CD4-positive, alpha-beta T cell treated with Interleukin-4 for 4 hours (primary cell): ENCODE results near the gene NRBP1.
"Not testable (repeated sequence)": the region's sequence is repeated elsewhere in the genome, so short reads cannot be mapped to it uniquely, and the experiment has no call there.

ENCODE experiments used
- DNase-seq: peaks from one replicate; pipeline ENCODE4 v3.0.0-alpha.2; 2020

NRBP1 gene

DNA sequence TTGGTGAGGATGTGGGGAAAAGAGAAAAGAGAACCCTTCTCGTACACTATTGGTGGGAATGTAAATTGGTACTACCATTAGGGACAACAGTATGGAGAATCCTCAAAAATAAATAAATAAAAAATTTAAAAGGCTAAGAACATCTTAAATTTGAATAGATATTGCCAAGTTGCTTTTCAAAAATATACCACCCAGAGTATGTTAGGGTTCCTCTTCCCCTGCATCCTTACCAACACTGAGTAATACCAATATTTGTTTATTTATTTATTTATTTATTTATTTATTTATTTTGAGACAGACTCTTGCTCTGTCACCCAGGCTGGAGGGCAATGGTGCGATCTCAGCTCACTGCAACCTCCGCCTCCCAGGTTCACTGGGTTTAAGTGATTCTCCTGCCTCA lies 5.5 kb upstream of the NRBP1 start:
- DNase-seq: no peak

DNA sequence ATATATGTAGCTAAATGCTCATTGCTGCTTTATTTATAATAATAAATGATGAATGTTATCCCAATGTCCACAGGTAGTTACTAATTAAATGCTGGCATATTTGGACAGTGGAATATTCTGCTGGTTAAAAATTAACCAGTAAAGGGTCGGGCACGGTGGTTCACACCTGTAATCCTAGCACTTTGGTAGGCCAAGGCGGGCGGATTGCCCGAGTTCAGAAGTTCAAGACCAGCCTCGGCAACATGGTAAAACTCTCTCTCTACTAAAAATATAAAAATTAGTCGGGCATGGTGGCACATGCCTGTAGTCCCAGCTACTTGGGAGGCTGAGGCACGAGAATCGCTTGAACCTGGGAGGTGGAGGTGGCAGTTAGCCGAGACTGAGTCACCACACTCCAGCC lies 3.4 kb upstream of the NRBP1 start:
- DNase-seq: not testable (repeated sequence)

- DNase-seq: no peak
These were observed 593 bp upstream of the NRBP1 start for GRCh38 chr2:27427863-27428212.

GRCh38 chr2:27428978-27429541 lies 629 bp downstream of the NRBP1 start:
- DNase-seq: peak; percentile 66

DNA sequence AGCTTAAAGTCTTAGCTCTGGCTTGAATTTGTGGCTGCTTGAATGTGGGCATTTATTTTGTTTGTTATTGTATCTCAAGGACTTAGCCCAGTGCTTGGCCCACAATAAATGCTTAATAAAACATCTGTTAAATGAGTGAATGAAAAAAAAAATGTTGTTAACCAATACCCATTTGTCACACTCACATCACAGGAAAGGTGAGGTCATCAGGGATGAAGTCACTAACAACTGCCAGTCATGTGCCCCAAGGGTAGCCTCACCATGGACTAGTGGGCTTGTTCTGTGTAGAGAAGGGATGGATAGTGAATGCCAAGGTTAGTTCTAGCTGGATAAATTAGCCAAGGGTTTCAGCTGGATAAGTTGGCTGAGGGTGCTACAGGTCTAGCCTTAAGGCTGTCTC lies 3.0 kb downstream of the NRBP1 start:
- peak; percentile 57 for DNase-seq

DNA sequence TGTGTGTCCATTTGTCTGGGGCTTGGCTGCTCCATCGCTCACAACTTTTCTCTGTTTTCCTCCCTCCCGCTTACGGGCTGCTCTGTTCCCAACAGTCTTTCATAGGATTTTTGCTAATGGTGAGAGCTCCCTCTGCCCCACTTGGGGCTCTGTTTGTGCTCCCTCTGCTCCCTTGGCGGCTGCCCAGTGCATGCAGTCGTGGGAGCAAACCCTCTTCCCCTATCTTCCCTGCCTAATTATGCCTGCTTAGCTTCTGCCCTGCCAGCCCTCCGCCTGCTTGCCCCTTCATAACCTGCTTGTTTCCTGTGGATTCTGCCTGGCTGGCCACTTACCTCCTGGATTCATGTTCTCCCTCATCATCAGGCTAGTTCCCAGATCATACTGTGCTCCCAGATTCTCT lies 7.2 kb downstream of the NRBP1 start:
- no peak for DNase-seq

- DNase-seq: no peak
These were observed 12.9 kb downstream of the NRBP1 start for GRCh38 chr2:27441226-27441926.

DNA sequence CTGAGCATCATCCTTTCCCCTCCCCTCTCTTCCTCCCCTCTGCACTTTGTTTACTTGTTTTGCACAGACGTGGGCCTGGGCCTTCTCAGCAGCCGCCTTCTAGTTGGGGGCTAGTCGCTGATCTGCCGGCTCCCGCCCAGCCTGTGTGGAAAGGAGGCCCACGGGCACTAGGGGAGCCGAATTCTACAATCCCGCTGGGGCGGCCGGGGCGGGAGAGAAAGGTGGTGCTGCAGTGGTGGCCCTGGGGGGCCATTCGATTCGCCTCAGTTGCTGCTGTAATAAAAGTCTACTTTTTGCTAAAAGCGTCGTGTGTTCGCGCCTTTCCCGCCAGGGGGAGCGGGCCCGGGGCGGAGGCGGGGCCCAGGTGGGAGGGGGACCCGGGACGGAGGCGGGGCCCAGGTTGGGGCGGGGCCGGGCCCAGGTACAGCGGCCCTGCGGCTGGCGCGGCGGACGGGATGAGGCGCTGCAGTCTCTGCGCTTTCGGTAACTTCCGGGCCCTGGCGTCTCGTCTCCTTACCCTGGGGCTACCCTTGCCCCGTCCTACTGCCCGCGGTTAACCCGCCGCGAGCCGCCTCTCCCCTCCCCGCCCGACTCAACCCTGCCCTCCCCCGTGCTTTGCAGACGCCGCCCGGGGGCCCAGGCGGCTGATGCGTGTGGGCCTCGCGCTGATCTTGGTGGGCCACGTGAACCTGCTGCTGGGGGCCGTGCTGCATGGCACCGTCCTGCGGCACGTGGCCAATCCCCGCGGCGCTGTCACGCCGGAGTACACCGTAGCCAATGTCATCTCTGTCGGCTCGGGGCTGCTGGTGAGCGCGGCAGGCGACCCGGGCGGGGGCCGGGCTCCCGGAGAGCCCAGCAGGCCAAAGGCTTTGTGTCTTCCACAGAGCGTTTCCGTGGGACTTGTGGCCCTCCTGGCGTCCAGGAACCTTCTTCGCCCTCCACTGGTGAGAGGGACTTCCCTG lies 13.8 kb downstream of the NRBP1 start, which contains the start of gene KRTCAP3:
TSS of gene KRTCAP3 (plus strand) at position 424 of the 962 bp plus-strand sequence. CDS start at position 456, 32 bp downstream.
- DNase-seq: peak; percentile 55

- no peak for DNase-seq
These were observed 14.5 kb downstream of the NRBP1 start for GRCh38 chr2:27442920-27443282.

DNA sequence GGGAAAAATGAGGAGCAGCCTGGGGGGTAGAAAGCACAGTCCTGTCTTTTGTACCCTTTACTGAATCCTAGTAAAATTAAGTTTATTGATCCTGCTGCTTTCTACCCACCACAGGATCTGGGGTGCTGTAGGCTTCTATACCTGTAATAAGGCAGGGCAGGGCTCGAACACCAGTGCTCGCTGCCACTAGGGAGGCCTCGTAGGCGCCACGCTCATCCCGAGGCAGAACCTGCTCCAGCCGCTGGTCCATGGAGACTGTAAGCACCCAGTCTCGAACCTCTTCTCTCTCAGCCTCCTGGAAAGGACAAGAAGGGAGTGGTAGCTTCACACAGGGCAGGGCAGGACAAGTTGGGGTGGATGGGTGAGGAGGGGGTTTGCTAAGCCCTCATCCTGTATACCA lies 16.7 kb downstream of the NRBP1 start:
- no peak for DNase-seq

DNA sequence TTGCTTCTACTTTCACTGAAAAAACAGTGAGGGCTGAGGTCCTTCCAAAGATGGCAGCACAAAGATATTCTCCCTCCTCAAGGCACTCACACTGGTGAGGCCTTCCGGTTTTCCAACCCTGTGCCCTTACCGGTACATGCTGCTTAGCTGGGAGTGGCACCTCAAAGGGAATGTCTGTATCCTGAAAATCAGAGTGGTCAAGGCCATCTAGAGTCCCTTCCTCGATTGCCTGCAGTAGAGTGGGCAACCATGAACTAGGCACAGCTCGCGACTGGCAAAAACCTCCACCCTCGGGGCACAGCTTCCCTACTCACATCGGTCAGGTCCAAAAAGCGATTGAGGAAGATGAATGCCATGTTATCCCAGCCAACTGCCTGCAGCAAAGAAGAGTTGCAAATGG lies 17.2 kb downstream of the NRBP1 start:
- DNase-seq: no peak

GRCh38 chr2:27446057-27446456 lies 17.6 kb downstream of the NRBP1 start:
- DNase-seq: no peak

GRCh38 chr2:27448381-27448780 lies 19.9 kb downstream of the NRBP1 start:
- no peak for DNase-seq

DNA sequence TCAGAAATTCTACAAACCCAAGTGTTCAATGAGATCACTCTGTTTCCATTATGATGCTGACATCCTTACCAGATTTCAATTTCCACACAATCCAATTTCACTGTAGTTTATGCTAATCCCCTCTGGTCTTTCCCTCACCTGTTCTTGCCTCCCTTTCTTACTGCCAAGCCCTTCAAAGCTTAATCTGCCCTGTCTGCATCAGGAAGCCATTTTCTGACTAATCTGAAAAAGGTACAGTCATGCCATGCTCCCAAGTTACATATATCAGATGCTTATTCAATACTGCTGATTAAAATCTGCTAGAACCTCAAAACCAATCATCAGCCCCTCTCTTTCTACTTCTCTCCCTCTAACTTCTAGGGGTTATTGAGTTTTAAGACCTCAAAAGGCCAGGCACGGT lies 22.7 kb downstream of the NRBP1 start:
- no peak for DNase-seq

DNA sequence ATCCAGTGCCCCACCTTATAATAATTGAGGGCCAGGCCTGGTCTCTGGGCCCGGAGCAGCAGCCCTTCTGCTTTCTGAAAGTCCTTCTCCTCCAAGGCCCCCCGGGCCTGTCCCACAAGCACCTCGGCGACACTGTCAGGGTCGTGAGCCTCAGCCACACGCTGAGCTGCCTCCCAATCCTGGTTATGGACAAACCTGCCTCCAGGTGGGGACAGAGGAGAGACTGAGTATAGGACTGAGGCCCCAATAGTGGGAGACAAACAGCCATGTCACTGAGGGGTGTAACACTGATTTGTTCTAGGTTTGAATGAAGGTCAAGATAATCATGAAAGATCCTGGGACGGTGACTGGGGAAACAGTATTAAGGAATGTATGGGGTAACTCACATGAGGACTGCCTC lies 25.5 kb downstream of the NRBP1 start:
- DNase-seq: no peak

- DNase-seq: no peak
These were observed 32.7 kb downstream of the NRBP1 start for GRCh38 chr2:27461118-27461517.

GRCh38 chr2:27464443-27464842 lies 36.0 kb downstream of the NRBP1 start:
- no peak for DNase-seq

DNA sequence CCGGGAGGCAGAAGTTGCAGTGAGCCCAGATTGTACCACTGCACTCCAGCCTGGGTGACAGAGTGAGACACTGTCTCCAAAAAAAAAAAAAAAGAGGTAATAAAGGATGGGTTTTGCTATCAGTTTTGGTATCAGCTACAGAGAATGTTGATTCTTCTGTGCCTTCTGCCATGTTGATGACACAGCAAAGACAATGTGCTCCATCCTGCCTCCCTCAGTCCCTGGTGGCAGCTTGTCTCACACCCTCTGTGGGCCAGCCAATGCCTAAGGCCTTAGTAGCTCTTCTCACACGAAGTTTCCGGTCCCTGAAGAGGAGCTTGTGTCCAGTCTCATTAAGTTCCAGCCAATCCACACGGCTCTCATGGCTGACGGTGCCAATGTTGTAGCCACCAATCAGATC lies 43.5 kb downstream of the NRBP1 start:
- no peak for DNase-seq

DNA sequence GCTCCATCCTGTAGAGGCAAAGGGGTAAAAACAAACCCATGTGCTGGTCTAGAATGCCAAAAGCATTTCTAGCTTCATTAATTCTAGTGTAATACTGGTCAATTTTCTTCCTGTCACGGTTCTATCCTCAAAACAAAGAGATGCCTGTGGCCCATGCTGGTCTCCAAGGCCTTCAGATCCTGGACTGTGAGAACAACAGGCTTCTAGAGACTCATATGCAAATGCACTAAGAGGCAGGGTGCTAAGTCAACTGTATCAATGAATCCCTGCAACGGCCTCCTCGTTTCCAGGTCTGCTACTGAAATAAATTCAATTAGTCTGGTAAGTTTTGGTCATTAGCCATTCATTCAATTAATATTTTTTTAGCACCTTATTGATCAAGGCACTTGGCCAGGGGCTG lies 57.1 kb downstream of the NRBP1 start:
- DNase-seq: no peak

DNA sequence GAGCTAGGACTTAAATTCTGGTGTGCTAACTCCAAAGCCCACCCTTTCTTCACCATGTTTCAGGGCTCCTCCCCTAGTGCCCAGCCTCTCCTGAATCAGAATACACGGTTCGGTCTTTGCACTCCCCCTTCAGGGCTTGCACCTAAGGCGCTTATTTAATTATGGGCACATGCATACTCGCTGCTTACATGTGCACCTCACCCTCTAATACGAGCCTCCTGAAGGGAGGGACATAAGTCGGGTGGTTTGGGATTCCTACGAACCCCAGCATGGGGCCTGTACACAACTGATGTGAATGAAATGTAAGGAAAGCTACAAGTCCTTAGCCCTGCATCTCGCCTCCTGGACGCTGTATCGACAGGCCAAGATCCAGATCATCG lies 60.7 kb downstream of the NRBP1 start:
- no peak for DNase-seq

GRCh38 chr2:27489498-27490397 lies 61.3 kb downstream of the NRBP1 start, which contains the start of gene IFT172:
Gene IFT172, minus strand, starts transcription at chr2:27489743. Its CDS starts 90 bp downstream, at chr2:27489653.
- DNase-seq: peak; percentile 100
